HG03439 (cell line): ENCODE measurements around the gene NMS.

Experiments used
- ATAC-seq: cut with Tn5 transposase; IDR thresholded peaks from one replicate; pipeline ENCODE4 v1.9.1; 2021; ENCODE audit warnings: mild to moderate bottlenecking, moderate library complexity; ENCODE audit not compliant: unreplicated experiment

Gene NMS

GRCh38 chr2:100484390-100484789 lies 14.1 kb downstream of the NMS start:
- ATAC-seq, result no peak

GRCh38 chr2:100485396-100485795 lies 15.1 kb downstream of the NMS start:
- no peak for ATAC-seq

- ATAC-seq, result no peak
Observed at GRCh38 chr2:100494712-100495111, 24.4 kb downstream of the NMS start.

GRCh38 chr2:100502782-100503181 lies 32.5 kb downstream of the NMS start:
- ATAC-seq, result no peak

- ATAC-seq, result no peak
Observed at GRCh38 chr2:100504542-100504941, 34.3 kb downstream of the NMS start.

GRCh38 chr2:100509066-100509465 lies 38.8 kb downstream of the NMS start:
- no peak for ATAC-seq

- ATAC-seq, result no peak
Observed at GRCh38 chr2:100513650-100514049, 43.4 kb downstream of the NMS start.

GRCh38 chr2:100517556-100517955 lies 47.3 kb downstream of the NMS start:
- no peak for ATAC-seq

- no peak for ATAC-seq
Observed at GRCh38 chr2:100518801-100519200, 48.5 kb downstream of the NMS start.

- no peak for ATAC-seq
Observed at GRCh38 chr2:100520224-100520623, 49.9 kb downstream of the NMS start.

GRCh38 chr2:100522430-100522829 lies 52.1 kb downstream of the NMS start:
- no peak for ATAC-seq

- no peak for ATAC-seq
Observed at GRCh38 chr2:100524331-100524730, 54.0 kb downstream of the NMS start.

- ATAC-seq, result no peak
Observed at GRCh38 chr2:100526868-100527267, 56.6 kb downstream of the NMS start.

GRCh38 chr2:100527440-100528015 lies 57.2 kb downstream of the NMS start:
- ATAC-seq, result no peak

- ATAC-seq, result no peak
Observed at GRCh38 chr2:100529176-100529575, 58.9 kb downstream of the NMS start.

- no peak for ATAC-seq
Observed at GRCh38 chr2:100529900-100530299, 59.6 kb downstream of the NMS start.
